CD4-positive, alpha-beta T cell treated with Interleukin-1 beta for 1 hour (primary cell): ENCODE results near the gene PDGFRB.

Experiments used
- DNase-seq, 2 donors: peaks; one replicate each; pipeline ENCODE4 v3.0.0-alpha.2; 2020 to 2022

The PDGFRB gene

GRCh38 chr5:150162142-150162513 is 6.5 kb upstream of the PDGFRB start:
- DNase-seq: no peak

- DNase-seq: peak; percentile 59 to 69
Measured at GRCh38 chr5:150161242-150162141, 5.8 kb upstream of the PDGFRB start.

- DNase-seq: no peak
Measured at GRCh38 chr5:150160448-150161081, 4.9 kb upstream of the PDGFRB start.

GRCh38 chr5:150159741-150160179 is 4.1 kb upstream of the PDGFRB start:
- DNase-seq: no peak

- DNase-seq: no peak
Measured at GRCh38 chr5:150159031-150159430, 3.4 kb upstream of the PDGFRB start.

GRCh38 chr5:150158170-150158949 is 2.7 kb upstream of the PDGFRB start:
- DNase-seq: no peak

- no peak for DNase-seq
Measured at GRCh38 chr5:150157168-150157567, 1.5 kb upstream of the PDGFRB start.

GRCh38 chr5:150156540-150156939 is 895 bp upstream of the PDGFRB start:
- DNase-seq: no peak

- no peak for DNase-seq
Measured at GRCh38 chr5:150156027-150156368, 353 bp upstream of the PDGFRB start.

- DNase-seq: no peak
Measured at GRCh38 chr5:150154618-150155128, 972 bp downstream of the PDGFRB start.

- DNase-seq: no peak
Measured at GRCh38 chr5:150153957-150154617, 1.6 kb downstream of the PDGFRB start.

- no peak for DNase-seq
Measured at GRCh38 chr5:150153483-150153882, 2.2 kb downstream of the PDGFRB start.

GRCh38 chr5:150152636-150153462 is 2.8 kb downstream of the PDGFRB start:
- no peak for DNase-seq

GRCh38 chr5:150149618-150150017 is 6.0 kb downstream of the PDGFRB start:
- DNase-seq: no peak

- no peak for DNase-seq
Measured at GRCh38 chr5:150148117-150148927, 7.3 kb downstream of the PDGFRB start.

- DNase-seq: no peak
Measured at GRCh38 chr5:150147670-150148069, 8.0 kb downstream of the PDGFRB start.

GRCh38 chr5:150146862-150147601 is 8.6 kb downstream of the PDGFRB start:
- no peak for DNase-seq

GRCh38 chr5:150146235-150146634 is 9.4 kb downstream of the PDGFRB start:
- no peak for DNase-seq

GRCh38 chr5:150144879-150145278 is 10.8 kb downstream of the PDGFRB start:
- no peak for DNase-seq

GRCh38 chr5:150144246-150144801 is 11.3 kb downstream of the PDGFRB start:
- no peak for DNase-seq
